HG02970 (cell line): ENCODE results near the gene NHERF1.

ENCODE experiments used
- ATAC-seq: cut with Tn5 transposase; IDR thresholded peaks from one replicate; pipeline ENCODE4 v1.9.1; 2021; ENCODE audit warnings: mild to moderate bottlenecking, moderate library complexity, moderate number of reproducible peaks; ENCODE audit not compliant: unreplicated experiment, low FRiP score

The NHERF1 gene

DNA sequence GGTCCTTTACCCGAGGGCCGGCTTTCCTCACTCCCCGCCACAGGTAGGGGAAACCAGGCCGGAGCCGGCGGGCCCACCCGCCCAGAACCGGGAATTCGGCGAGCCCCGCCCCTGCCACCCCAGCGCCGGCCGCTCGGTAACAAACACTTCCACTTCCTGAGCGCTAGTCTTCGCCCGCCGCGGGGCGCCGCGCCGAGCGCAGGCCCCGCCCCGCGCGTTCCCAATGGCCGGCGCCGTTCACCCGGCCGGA is 224 bp upstream of the NHERF1 start:
- ATAC-seq = no peak

DNA sequence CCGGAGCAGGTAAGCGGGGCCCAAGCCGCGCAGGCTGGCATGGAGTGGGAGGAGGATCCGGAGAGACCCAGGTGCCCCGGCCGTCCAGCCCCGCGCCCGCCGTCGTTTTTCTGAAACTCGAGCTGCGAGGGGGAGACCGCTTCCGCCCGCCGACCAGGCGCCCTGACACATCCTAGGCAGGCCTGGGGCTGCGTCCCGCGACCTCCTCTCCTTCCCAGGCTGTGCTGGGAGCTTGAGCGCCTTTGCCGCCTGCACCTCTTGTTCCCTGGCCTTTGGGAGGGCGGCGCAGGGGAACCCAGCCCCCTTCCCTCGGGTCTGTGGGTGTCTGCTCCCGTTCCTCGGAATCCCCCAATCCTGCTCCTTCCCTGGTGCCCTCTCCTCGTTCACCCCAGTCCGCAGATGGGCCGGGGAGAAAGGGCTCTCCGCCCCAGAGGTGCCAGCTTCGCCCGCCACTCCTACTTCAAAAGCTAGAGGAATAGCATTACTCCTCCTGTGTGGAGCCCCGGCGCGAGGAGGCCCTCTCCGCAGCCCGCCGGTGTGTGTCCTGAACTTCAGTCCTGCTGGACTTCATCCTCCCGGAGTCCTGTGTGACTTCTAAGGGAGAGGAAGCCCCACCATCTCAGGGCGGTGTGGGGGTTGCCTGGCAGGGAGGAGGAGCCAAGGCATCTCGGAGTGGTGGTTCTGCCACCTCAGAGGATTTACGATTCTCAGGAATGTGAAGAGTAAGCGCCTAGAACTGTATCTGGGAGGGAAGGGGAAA is 1.0 kb downstream of the NHERF1 start:
- no peak for ATAC-seq

DNA sequence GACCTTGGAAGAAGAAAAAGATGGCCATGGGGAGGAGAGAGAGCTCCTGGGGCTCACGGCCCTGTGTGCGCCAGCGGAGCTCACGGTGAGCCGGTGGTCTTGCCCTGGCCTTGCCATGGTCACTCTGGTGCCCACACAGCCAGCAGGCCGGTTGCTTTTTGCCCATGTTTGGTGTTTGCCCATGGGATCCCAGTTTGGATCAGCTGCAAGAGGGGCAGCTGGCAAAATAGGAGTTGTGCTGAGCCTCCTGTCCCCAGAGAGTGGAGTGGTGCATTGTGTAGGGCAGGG is 1.6 kb downstream of the NHERF1 start:
- no peak for ATAC-seq

DNA sequence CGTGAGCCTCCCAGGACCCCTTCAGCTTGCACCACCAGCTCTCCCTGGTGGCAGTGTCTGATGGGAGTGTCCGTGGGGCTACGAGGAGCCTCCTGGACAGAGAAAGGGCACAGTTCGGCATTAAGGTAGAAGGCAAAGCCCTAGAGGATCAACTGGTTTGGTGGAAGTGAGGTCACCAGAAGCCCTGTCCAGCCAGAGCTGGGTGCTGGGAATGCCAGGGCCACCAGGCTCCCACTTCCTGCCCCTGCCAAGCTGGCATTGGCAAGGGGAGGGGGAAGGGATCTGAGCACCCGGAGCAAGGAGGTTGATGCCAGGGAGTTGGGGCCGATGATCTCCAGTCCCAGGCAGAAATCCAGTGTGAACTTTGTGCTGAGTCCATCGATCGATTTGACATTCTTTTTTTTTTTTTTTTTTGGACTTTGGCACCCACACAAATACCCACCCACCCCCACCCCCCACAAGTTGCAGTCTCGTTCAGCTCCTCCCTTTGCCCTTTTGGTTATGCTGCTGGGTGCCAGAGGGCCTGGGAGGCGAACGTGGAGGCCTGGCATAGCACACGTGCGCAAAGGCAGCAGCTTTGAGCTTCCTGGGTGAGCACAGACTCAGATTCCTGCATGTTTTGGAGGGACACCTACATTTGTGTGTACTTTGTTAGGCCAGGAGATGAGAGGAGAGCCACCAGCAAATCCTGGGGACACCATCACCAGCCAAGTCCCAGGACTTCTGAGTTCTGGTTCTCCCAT is 2.1 kb downstream of the NHERF1 start:
- no peak for ATAC-seq

DNA sequence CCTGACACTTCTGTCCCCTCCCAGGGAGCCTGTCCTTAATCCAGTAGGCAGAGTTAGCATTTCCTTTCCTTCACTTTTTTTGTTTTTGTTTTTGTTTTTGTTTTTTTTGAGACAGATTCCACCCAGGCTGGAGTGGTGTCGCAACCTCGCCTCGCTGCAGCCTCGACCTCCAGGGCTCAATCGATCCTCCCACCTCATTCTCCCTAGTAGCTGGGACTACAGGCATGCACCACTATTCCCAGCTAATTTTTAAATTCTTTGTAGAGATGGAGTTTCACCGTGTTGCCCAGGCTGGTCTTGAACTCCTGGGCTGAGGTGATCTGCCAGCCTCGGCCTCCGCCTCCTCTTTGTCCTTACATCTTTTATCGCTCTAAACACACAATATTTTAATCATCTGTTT is 4.0 kb downstream of the NHERF1 start:
- no peak for ATAC-seq

DNA sequence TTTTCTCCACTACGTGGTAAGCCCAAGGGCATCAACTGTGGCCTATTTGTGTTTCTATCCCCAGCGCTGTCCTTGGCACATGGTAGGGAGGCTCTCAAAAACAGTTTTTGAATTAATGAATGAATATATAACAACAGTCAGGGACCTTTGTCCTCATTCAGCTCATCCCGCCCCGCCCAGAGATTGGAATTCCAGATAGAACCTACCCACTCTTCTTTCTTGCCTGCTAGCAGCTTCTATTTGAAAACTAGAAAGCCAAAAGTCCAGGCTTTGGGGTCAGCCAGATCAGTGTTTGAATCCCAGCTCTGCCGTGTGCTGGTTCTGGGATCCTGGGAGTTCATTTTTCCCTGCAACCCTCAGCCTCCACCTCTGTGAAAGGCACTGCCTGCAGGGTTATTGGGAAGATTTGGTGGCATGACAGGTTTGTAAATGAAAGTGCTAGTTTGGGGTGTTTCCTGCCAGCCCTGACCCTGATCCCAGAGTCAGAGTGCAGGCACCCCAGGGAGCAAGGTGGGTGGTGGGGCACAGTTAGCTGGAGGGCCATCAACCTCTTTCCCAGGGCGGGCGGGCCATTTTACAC is 4.5 kb downstream of the NHERF1 start:
- no peak for ATAC-seq

DNA sequence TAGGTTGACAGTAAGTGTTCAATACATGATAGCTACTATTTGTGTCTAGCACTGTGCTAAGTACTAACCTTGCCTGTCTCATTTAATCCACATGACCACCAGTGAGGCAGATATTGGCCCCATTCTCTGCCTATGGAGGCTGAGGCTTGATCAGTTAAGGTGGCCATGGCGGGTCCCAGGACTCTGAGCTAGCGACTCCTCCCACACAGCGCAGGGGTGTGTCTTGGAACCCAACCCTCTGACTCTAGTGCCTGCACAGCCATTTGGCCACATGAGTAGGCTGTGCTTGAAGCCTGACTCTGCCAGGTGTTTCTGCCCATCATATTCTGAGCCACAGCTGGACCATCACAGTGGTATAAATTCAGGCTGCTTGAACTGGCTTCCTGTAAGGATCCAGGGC is 6.4 kb downstream of the NHERF1 start:
- ATAC-seq = no peak

DNA sequence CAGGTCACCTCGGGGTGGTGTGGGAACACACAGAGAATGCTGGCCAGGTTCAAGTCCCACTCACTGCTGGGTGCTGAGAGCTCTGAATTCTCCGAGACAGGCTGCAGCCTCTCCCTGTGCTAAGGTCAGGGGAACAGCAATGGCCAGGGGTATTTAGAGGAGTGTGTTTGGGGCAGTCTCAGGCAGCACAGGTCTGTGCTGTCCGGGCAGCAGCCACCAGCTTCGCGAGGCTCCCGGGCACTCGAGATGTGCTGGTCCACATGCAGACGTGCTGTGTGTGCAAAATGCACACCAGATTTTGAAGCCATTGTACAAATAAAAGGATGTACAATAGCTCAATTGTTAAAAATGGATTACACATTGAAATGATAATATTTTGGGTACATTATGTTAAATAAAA is 7.1 kb downstream of the NHERF1 start:
- ATAC-seq = no peak

DNA sequence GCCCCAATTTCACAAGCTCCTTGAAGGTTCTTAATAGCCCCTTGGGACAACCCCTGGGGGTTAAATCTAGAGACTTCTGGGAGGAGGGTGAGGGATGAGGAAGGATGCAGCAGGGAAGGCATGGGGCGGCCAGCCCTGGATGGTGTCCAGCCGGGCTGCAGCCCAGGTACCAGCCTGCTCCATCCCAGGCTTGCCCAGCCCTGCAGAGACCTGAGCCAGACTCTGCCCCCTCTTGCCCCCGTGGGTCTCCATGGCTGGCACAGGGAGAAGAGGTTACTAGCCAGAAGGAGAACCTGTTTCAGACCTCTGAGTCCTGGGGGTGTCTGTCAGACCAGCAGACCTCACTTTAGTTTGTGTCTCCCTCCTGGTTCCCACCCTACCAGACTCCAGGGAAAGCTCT is 8.5 kb downstream of the NHERF1 start:
- no peak for ATAC-seq

DNA sequence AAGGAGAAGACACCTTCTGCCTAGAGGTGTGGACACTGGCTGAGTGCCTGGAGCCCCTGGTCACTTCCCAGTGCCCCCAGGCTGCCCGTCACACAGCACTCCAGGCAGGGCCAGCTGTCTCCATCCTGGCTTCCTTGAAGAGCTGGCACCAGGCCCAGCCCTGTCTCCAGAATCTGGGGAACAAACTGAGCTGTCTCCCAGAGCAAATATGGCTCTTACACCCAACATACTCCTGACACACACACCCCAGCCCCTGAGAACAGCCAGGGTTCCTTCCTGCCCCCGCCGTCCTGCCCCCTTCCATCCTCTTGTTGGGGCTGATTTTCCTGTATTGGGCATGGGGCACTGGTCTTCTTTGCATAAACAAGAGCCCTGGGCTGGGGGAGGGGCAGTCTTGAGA is 9.1 kb downstream of the NHERF1 start:
- no peak for ATAC-seq

DNA sequence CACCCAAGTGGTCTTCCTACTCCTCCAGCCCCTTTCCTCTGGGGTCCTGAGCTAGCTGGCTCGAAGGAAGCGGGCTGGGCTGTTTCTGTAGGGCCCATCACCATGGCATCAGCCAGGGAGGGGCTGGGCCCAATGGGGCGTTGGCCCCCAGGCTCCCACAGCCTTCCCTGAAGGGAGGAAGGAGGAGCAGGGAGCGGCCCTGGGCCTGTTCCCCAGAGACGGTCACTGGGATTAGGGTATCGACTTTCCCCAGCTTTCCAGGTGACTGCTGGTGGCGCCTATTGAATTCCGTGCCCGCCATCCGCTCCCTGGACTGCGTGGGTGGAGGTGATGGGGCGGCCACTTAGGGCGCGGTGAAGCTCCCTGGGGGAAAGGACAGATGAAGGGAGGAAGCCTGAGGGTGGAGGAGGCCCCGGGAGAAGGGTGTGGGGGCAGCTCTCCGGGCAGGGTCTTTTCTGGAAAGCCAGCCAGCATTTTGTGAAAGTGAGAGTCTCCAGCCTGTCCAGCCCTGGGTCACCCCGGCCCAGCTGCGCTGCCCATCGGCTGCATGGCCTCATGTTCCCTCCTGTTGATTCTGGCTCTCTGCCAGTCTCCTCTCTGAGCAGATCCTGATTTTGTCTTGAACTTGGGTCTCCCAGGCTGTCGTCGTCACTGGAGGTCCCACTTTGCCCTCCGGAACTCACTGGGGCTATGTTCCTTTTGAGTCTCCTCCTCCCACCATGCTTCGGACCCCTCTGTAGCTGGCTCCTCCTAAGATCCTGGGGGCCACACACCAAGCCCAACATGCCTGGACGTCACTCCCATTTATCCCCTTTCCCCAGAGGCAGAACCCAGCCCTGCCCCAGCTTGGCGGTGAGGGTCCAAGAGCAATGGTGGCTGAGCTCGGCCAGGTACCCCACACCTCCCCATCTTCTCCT is 9.8 kb downstream of the NHERF1 start:
- ATAC-seq = no peak

DNA sequence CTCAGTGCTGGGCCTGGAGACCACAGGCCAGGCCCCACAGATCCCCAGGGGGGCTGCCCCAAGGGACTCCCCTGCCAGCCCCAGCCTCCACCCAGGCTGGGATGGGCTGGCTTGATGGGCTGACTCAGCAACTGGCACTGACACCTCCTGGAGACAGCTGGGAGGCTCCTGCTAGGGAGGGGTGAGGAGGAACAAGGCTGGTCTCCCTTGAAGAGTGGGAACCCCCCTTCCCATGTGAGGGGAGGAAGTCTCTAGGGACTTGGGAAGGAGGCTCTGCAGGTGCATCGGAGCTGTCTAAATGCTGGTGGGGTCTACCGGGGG is 10.4 kb downstream of the NHERF1 start:
- no peak for ATAC-seq

DNA sequence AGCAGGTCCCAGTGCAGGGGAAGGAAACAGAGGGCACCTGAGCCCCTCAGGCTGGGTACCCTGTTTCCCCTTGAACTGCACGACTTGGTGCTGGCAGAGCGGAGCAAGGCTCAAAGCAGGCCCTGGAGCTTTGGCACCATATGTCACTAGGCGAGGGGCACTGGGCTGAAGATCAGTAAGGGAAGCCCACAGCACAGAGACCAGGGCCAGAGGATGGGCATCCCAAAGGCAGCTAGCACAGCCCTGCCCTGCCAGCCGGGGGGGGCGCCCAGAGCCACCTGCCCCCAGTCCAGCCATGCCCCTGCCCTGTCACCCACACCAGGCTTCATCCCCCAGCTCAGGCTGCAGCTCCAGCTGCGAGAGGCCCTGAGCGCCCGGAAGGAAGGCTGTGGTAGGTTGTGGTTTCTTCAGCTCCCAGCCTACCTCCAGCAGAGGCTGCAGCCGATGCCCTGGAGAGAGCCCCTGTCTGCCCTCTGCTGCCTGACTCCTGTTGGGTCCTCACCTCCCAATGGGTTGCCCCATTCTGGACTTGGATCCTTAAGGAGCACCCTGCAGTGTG is 10.9 kb downstream of the NHERF1 start:
- no peak for ATAC-seq

DNA sequence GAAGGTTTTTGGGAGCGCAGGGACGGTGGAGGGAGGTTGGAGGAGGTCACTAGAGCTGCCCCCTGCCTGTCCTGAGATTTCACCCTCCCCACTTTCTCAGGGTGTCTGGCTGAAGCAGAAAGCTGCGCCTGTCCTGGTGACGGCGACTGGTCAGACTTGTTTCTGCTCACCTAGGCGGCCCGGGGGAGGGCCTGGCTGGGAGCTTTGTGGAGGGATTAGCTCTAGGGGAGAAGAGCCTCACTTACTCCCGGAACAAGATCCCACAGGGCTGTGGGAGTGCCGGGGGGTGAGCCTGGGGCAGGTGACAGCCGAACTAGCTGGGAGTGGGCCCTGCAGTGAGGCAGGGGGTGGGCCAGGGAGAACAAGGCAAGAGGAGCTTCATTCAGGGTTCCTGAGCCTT is 11.5 kb downstream of the NHERF1 start:
- no peak for ATAC-seq

DNA sequence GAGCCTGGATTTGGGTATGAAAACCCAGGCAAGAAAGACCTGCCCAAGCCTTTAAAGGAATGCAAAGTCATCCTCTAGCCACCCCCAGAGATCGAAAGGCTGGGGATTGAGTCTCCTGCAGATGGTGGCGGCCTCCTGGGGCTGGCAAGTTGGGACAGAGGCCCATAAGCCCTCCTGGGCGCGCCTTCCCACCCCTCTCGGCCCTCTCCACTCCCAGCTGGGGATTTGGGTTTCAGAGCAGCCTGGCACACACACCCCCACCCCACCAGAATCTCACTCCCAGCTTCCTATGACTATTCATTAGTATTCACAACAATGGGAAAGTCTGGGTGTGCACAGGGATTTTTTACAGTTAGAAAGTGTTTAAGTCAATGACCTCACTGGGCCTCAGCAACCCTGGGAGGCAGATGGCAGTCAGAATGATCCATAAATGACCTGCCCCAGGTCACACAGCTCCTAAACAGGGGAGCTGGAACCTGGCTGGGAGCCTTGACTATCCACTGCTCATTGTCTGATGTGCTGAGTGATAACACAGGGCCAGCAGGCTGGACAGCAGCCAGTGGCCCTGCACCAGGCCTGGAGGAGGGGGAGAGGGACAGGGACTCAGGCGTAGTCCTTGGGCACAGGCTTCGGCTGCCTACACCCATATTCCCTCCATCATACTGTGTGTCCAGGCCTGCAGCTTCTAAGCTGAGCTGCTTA is 12.1 kb downstream of the NHERF1 start:
- no peak for ATAC-seq

DNA sequence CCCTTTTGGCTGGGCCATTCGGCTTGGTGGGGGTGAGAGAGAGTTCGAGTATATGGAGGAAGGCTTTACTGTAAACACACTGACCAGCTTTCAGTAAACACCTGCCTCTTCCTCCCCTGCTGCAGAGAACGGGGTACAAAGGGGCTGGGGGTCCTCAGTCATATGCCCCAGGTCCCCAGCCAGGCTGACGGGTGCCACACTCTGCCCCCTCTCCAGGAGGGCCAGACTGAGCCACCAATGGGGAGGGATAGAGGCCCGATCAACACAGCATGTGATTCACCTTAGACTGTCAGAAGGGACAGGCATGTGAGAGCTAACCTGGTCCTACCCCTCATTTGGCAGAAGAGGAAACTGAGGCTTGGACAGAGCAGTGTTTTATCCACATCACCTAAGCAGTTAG is 13.0 kb downstream of the NHERF1 start:
- no peak for ATAC-seq

DNA sequence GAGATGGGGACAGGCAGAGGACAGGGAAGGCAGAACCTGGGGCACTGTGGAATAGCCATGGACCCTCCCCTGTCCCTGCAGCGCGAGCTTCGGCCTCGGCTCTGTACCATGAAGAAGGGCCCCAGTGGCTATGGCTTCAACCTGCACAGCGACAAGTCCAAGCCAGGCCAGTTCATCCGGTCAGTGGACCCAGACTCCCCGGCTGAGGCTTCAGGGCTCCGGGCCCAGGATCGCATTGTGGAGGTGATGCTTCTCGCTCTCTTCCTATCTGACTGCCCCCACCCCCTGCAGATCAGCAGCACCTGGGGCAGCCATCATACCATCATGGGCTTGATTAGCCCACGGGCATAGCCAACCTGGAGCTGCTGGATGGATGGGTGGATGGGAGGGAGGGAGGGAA is 13.5 kb downstream of the NHERF1 start:
- ATAC-seq = no peak

DNA sequence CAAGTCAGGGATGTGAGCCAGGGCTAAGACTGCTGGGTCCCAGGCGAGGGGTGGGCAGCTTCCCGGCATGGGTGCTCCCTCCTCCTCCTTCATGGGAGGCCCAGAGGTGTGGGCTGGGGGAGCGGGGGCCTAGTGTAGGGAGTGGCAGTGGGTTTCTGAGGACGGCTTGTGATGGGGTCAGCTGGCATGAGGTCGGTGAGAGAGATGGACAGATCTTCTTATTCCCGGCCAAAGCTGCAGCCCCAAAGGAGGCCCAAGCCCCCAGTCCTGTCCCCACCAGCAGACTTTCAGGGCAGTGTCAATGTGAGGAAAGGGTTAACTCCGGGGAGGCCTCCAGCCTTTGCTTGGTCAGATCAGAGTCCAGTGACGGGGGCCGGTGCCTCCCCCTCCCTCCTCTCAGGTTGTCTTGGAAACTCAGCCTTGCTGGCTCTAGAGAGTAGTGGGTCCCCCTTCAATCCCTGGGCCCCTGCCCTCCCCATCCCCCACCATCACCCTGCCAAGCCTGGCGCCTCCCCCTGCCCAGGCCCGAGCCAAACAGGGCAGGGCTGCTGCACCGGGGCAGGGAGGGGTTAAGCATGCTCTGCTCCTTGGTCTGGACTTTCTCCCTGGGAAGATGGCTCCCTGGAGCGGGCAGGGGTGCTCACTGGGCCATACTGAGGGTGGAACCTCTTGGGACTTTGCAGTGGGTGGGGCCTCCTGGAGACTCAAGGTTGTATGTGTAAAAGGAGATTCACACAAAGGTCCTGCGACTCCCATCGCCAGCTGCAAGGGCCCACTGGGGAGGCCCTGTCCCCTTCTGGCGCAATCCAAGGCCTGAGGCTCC is 15.3 kb downstream of the NHERF1 start:
- ATAC-seq = no peak

DNA sequence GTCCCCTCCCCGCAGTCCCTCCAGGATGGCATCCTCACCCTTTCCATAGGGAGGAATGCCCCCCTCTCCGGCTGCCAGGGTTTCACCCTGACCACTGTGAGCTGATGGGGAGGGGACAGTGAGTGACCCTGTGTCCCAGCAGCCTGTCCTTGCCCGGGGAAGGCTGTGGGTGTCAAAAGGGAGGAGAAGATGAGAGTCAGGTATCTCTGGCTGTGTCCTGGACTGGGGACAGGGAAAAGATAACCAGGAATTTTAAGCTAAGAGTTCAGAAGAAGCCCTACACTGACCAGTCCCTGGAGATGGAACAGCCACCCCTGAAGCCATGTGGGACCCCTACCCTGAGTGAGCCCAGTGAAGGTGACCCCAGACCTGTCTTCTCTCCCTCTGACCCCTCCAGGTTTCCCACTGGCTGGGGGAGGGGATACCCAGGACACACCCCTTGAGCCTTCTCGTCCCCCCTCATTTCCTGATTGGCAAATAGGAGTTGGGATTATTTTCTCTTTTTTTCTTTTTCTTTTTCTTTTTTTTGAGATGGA is 16.4 kb downstream of the NHERF1 start:
- ATAC-seq = no peak
